A549 (cell line): Measurements from ENCODE around the gene PLD2. TPM values are rescaled to one million over a fixed set of nuclear protein-coding genes. Genes with fewer than 3 reads are reported as not detected.
"Not testable (repeated sequence)": the region's sequence is repeated elsewhere in the genome, so short reads cannot be mapped to it uniquely, and the experiment has no call there.

Experiments
- ATAC-seq, 2 experiments: fragments of 200-7000 bp in 1 of 2; fragments of >200 bp in 1 of 2; cut with Nextera tagmentation in 1 of 2; cut with Tn5 transposase in 1 of 2; 3 replicates each; pipeline versions ENCODE4 v1.8.0 to v1.9.1; 2018 to 2020; ENCODE audit warnings: mild to moderate bottlenecking in 1 of 2, moderate library complexity in 1 of 2
- CTCF ChIA-PET: fragments of 300-600 bp; sonication (Branson Sonifier 250); formaldehyde crosslinking; extraction: SDS; loops from one replicate; lab custom pipeline; 2021; ENCODE audit warnings: antibody characterized with exemption, inconsistent platforms; lab: Yijun Ruan, JAX
- POLR2A ChIA-PET: fragments of 350-600 bp; formaldehyde crosslinking; extraction: SDS; loops from one replicate; lab custom pipeline; 2021; ENCODE audit warnings: antibody characterized with exemption, inconsistent platforms; lab: Yijun Ruan, JAX
- DNase-seq, 2 experiments: peaks; one replicate each; pipeline versions ENCODE4 v3.0.0 to v3.0.0-alpha.2; 2011 to 2016; ENCODE audit warnings: low read depth in 1 of 2, low spot score in 1 of 2
- FAIRE-seq: peaks from 2 replicates; lab custom pipeline; 2011; peaks lifted over from hg19 to GRCh38; lab: Jason Lieb, UNC
- H3K27ac ChIP-seq, 2 experiments: fragments of >200 bp; sonication (Bioruptor Twin); formaldehyde crosslinking; 3 replicates each; pipeline ENCODE4 v1.5.1; 2016 to 2017
- H3K4me1 ChIP-seq: fragments of >200 bp; sonication (Bioruptor Twin); formaldehyde crosslinking; 3 replicates; pipeline ENCODE4 v1.6.1; 2016
- H3K4me2 ChIP-seq: fragments of >200 bp; sonication (Bioruptor Twin); formaldehyde crosslinking; 3 replicates; pipeline ENCODE4 v1.6.1; 2016
- H3K4me3 ChIP-seq: fragments of >200 bp; sonication (Bioruptor Twin); formaldehyde crosslinking; 3 replicates; pipeline ENCODE4 v1.5.1; 2016
- H3K9me3 ChIP-seq: fragments of >200 bp; sonication (Bioruptor Twin); formaldehyde crosslinking; 3 replicates; pipeline ENCODE4 v1.6.1; 2016
- EHF ChIP-seq: fragments of 250-450 bp; sonication (Bioruptor Pico); IDR thresholded peaks from 2 replicates; pipeline ENCODE4 v1.5.0; 2020; ENCODE audit warnings: mild to moderate bottlenecking
- EHMT2 ChIP-seq: fragments of 200-600 bp; sonication (generic); IDR thresholded peaks from 2 replicates; pipeline ENCODE4 v1.6.1; 2016; ENCODE audit warnings: antibody characterized with exemption, low read depth, mild to moderate bottlenecking, moderate library complexity
- ESRRA ChIP-seq: fragments of 150-350 bp; IDR thresholded peaks from 2 replicates; pipeline ENCODE4 v1.6.1; 2014; ENCODE audit warnings: mild to moderate bottlenecking, low read length, borderline replicate concordance
- FOSL2 ChIP-seq, 2 experiments: fragments of 450-650 bp in 1 of 2; fragments of >200 bp in 1 of 2; sonication (Bioruptor Twin) in 1 of 2; formaldehyde crosslinking; IDR thresholded peaks; 2 replicates each; pipeline versions ENCODE4 v1.5.0 to v1.6.1; 2016 to 2020; ENCODE audit warnings: mild to moderate bottlenecking in 1 of 2, moderate library complexity in 1 of 2
- FOXS1 ChIP-seq: fragments of 250-450 bp; sonication (Bioruptor Pico); IDR thresholded peaks from 2 replicates; pipeline ENCODE4 v1.5.0; 2020; ENCODE audit warnings: mild to moderate bottlenecking, moderate library complexity
- GATA3 ChIP-seq: IDR thresholded peaks from 2 replicates; pipeline ENCODE4 v1.6.1; 2012; ENCODE audit warnings: borderline replicate concordance
- HOXA7 ChIP-seq: fragments of 250-450 bp; sonication (Bioruptor Pico); IDR thresholded peaks from 2 replicates; pipeline ENCODE4 v1.5.0; 2020; ENCODE audit warnings: mild to moderate bottlenecking, moderate library complexity
- JUN ChIP-seq, 2 experiments: fragments of >200 bp; sonication (Bioruptor Twin); formaldehyde crosslinking; IDR thresholded peaks; 2 replicates in 1 of 2; 3 replicates in 1 of 2; pipeline ENCODE4 v1.6.1; 2016 to 2017
- MAZ ChIP-seq: fragments of 150-350 bp; IDR thresholded peaks from 2 replicates; pipeline ENCODE4 v1.6.1; 2014; ENCODE audit warnings: antibody characterized with exemption, low read depth, low read length, borderline replicate concordance
- MYC ChIP-seq: IDR thresholded peaks from 2 replicates; pipeline ENCODE4 v1.6.1; 2012; ENCODE audit warnings: mild to moderate bottlenecking, inconsistent platforms, low read length, improper control_type of control experiment, borderline replicate concordance
- NPAS2 ChIP-seq: fragments of 250-450 bp; sonication (Bioruptor Pico); IDR thresholded peaks from 2 replicates; pipeline ENCODE4 v1.8.0; 2022; ENCODE audit warnings: mild to moderate bottlenecking, moderate library complexity, borderline replicate concordance
- NR3C1 ChIP-seq: fragments of >200 bp; sonication (Bioruptor Twin); formaldehyde crosslinking; IDR thresholded peaks from 3 replicates; pipeline ENCODE4 v1.6.1; 2017
- RCOR1 ChIP-seq: fragments of 150-350 bp; IDR thresholded peaks from 2 replicates; pipeline ENCODE4 v1.6.1; 2014; ENCODE audit warnings: antibody characterized with exemption, low read length, low read depth
- TP53 ChIP-seq: fragments of 250-450 bp; sonication (Bioruptor Pico); IDR thresholded peaks from 2 replicates; pipeline ENCODE4 v1.5.0; 2021; ENCODE audit warnings: mild to moderate bottlenecking, moderate library complexity
- ZFP36 ChIP-seq: fragments of 450-650 bp; IDR thresholded peaks from 2 replicates; pipeline ENCODE4 v1.6.1; 2014; ENCODE audit warnings: borderline replicate concordance; ENCODE audit not compliant: partially characterized antibody
- ZNF302 ChIP-seq: fragments of 250-450 bp; sonication (Bioruptor Pico); IDR thresholded peaks from 2 replicates; pipeline ENCODE4 v1.9.0; 2021; ENCODE audit warnings: inconsistent platforms, mild to moderate bottlenecking, moderate library complexity
- ZSCAN20 ChIP-seq: fragments of 250-450 bp; sonication (Bioruptor Pico); IDR thresholded peaks from 2 replicates; pipeline ENCODE4 v1.8.0; 2022; ENCODE audit warnings: mild to moderate bottlenecking, moderate library complexity
- WGBS: methylation state at CpG from one replicate; pipeline ENCODE4 v1.1.6; 2017; ENCODE audit errors: missing lambda C conversion rate; 5-methylcytosine and 5-hydroxymethylcytosine counted together
- polyA plus RNA-seq, 4 experiments: library from polyadenylated mRNA; depleted of rRNA in 3 of 4; stranded (reverse); fragments of >200 nt; fragmentation: RNase III in 1 of 4; extraction: RNeasy Plus Mini Kit Qiagen cat#74134 plus additional on column Dnase treatment in 1 of 4; gene quantifications; 2 replicates in 3 of 4; 3 replicates in 1 of 4; pipeline ENCODE4 v1.2.3, GENCODE V29; 2011 to 2017
- TF ChIP-seq, protein P1 (sequence below): fragments of 250-450 bp; sonication (Bioruptor Pico); IDR thresholded peaks from 2 replicates; pipeline ENCODE4 v1.5.0; 2020; ENCODE audit warnings: low read depth, mild to moderate bottlenecking, moderate library complexity
- TF ChIP-seq, protein P2 (sequence below): IDR thresholded peaks from 2 replicates; pipeline ENCODE4 v1.6.1; 2012

Gene PLD2
- polyA plus RNA-seq, 2 of the 4 experiments (the other 2 are of a cell fraction): 17.0 to 23.0 TPM

DNA sequence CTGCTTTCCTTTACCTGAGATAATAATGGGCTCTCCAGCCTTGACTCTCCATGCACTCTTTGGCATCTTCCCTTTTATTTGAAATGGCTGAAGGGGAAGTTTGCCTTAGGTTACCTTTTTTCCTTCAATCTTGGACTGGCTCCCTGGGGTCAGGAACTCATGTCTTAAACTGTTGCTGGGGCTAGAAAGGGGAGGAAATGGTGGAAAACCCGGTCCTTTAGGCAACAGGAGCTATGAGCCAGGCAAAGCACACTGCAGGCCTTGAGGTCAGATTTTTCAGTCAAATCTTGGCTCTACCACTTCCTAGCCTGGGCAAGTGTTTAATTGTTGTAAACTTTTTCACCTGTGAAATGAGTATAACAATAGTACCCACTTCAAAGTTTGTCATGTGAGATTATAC, 56.4 kb downstream of the PLD2 start:
- DNase-seq: no peak
- no peak overlapping the region for H3K4me3 ChIP-seq
- CTCF ChIA-PET: interaction anchor here (1.0 to 5.5 kb wide), 6 partner anchors 14 to 131 kb away, joined by 3 to 23 read pairs (median 8); partner anchors contain the start of gene GLTPD2
- H3K27ac ChIP-seq: no peak overlapping the region
- TF ChIP-seq JUN (IDR thresholded peaks at IDR 0.05): no peak
- TF ChIP-seq ZNF302: no peak
- no peak for TF ChIP-seq NPAS2 (CRISPR knock-in tag)
- TF ChIP-seq MAZ: no peak
- TF ChIP-seq ZFP36: no peak
- TF ChIP-seq GATA3: no peak
- no peak for TF ChIP-seq EHMT2
- TF ChIP-seq EHF (CRISPR knock-in tag): no peak
- TF ChIP-seq NR3C1: no peak
- TF ChIP-seq, protein P1, sequence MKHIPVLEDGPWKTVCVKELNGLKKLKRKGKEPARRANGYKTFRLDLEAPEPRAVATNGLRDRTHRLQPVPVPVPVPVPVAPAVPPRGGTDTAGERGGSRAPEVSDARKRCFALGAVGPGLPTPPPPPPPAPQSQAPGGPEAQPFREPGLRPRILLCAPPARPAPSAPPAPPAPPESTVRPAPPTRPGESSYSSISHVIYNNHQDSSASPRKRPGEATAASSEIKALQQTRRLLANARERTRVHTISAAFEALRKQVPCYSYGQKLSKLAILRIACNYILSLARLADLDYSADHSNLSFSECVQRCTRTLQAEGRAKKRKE: no peak
- no peak for TF ChIP-seq TP53 (CRISPR knock-in tag)
- no peak for TF ChIP-seq FOSL2 (IDR thresholded peaks at IDR 0.05)
- no peak for TF ChIP-seq FOSL2 (CRISPR knock-in tag; IDR thresholded peaks at IDR 0.05)
- TF ChIP-seq, protein P2, sequence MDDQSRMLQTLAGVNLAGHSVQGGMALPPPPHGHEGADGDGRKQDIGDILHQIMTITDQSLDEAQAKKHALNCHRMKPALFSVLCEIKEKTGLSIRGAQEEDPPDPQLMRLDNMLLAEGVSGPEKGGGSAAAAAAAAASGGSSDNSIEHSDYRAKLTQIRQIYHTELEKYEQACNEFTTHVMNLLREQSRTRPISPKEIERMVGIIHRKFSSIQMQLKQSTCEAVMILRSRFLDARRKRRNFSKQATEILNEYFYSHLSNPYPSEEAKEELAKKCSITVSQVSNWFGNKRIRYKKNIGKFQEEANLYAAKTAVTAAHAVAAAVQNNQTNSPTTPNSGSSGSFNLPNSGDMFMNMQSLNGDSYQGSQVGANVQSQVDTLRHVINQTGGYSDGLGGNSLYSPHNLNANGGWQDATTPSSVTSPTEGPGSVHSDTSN: no peak
- no peak for TF ChIP-seq ZSCAN20 (CRISPR knock-in tag)
- no peak for TF ChIP-seq MYC
- TF ChIP-seq HOXA7: no peak
- no peak for TF ChIP-seq ESRRA
- no peak for TF ChIP-seq RCOR1
- TF ChIP-seq FOXS1 (CRISPR knock-in tag): no peak
- WGBS: 94% methylated on average over 1 of the region's 1 CpG
- H3K9me3 ChIP-seq: no peaks in the 10 kb centered on the region
- no peak for FAIRE-seq
- peaks cover 10% of the 10 kb centered on the region for H3K4me1 ChIP-seq
- no peak overlapping the region for H3K4me2 ChIP-seq
- POLR2A ChIA-PET: interaction anchor here (1.5 kb wide), 1 partner anchor 73 kb away, joined by 6 read pairs; no protein-coding TSS in a partner anchor
- ATAC-seq: no peak

DNA sequence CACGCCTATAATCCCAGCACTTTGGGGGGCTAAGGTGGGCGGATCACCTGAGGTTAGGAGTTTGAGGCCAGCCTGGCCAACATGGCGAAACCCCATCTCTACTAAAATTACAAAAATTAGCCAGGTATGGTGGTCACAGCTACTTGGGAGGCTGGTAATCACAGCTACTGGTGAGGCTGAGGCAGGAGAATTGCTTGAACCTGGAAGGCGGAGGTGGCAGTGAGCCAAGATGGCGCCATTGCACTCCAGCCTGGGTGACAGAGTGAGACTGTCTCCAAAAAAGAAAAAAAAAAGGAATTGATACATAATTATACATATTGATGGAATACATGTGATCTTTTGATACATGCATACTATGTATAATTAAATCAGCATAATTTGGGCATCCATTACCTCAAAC, 60.6 kb downstream of the PLD2 start:
- CTCF ChIA-PET: interaction anchor here (0.6 to 1.7 kb wide), 6 partner anchors 12 to 158 kb away, joined by 3 to 10 read pairs (median 4); partner anchors contain the start of gene ARRB2
- ATAC-seq, DNase-seq, H3K27ac ChIP-seq, H3K4me2 ChIP-seq, POLR2A ChIA-PET, H3K9me3 ChIP-seq, H3K4me1 ChIP-seq, FAIRE-seq, H3K4me3 ChIP-seq: not testable (repeated sequence)
- WGBS: 91% methylated on average over 5 of the region's 5 CpGs

DNA sequence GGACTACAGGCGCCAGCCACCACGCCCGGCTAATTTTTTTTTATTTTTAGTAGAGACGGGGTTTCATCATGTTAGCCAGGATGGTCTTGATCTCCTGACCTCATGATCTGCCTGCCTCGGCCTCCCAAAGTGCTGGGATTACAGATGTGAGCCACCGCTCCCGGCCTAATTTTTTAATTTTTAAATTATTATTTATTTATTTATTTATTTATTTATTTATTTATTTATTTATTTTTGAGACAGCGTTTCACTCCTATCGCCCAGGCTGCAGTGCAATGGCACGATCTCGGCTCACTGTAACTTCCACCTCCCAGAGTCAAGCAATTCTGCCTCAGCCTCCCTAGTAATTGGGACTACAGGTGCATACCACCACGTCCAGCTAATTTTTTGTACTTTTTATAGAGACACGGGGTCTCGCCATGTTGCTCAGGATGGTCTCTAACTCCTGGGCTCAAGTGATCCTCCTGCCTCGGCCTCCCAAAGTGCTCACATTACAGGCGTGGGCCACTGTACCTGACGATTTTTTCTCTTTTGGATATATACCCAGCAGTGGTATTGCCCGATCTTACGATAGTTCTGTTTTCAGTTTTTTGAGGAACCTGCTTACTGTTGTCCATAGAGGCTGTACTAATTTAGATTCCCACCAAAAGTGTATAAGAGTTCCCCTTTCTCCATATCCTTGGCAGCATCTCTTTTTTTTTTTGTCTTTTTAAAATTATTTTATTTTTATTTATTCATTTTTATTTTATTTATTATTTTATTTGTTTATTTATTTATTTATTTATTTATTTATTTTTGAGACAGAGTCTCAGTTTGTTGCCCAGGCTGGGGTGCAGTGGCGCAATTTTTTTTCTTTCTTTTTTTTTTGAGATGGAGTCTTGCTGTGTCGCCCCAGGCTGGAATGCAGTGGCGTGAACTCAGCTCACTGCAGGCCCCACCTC, 62.4 kb downstream of the PLD2 start:
- not testable (repeated sequence) for H3K27ac ChIP-seq

More for the DNA sequence above, 62.4 kb downstream of the PLD2 start:
- CTCF ChIA-PET: interaction anchor here (0.7 to 1.4 kb wide), 3 partner anchors 8 to 82 kb away, joined by 3 to 6 read pairs (median 4); no protein-coding TSS in a partner anchor
- ATAC-seq, DNase-seq, FAIRE-seq, POLR2A ChIA-PET, H3K4me3 ChIP-seq, H3K4me1 ChIP-seq, H3K4me2 ChIP-seq, H3K9me3 ChIP-seq: not testable (repeated sequence)
- 95% methylated on average over 22 of the region's 22 CpGs for WGBS
